ENCODE results near the gene TWNK. TPM values are rescaled to one million over a fixed set of nuclear protein-coding genes. Genes with fewer than 3 reads are reported as not detected.
A peak's percentile ranks its signal among the peaks of the same experiment; 100 is the strongest.

Gene TWNK
- total and polyA plus RNA-seq, 9 of the 15 experiments (the other 6 are each of a cell fraction or from before 2014, with no cell fraction given) = 11.6 to 34.7 (median 17.4) TPM

DNA sequence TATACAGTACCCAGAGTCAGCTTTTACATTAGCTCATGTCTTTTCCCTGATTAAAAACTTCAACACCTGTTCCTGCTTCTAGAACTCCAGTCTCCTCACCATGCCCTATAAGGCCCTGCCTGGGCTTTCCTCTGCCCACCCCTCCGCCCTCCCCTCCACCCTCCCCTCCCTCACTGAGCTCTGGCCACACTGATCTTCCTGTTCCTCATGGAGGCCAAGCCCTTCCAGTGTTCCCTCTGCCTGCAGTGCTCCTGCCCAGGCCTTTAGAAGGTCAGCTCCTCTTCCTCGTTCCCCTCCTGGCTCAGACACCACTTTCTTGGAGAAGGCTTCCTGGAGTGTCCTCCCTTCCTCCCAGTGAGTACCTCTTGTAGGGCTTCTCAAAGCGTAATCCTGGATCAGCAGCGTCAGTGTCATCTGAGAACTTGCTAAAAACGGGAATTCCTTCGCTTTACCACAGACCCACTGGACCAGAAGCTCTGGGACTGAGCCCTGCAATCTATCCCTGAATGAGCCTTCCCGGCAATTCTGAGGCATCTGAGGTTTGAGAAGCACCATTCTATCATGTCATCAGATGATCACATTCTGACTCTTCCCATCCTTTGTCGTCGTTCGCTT, 39.9 kb downstream of the TWNK start (continued):
- TF ChIP-seq EP300 (IDR thresholded peaks at IDR 0.05; ENCODE audit: low read length) (no peak), PCBP2 (IDR thresholded peaks at IDR 0.05; ENCODE audit: low read depth, low read length, poor library complexity, severe bottlenecking) (no peak)
- TF ChIP-seq, protein P1, sequence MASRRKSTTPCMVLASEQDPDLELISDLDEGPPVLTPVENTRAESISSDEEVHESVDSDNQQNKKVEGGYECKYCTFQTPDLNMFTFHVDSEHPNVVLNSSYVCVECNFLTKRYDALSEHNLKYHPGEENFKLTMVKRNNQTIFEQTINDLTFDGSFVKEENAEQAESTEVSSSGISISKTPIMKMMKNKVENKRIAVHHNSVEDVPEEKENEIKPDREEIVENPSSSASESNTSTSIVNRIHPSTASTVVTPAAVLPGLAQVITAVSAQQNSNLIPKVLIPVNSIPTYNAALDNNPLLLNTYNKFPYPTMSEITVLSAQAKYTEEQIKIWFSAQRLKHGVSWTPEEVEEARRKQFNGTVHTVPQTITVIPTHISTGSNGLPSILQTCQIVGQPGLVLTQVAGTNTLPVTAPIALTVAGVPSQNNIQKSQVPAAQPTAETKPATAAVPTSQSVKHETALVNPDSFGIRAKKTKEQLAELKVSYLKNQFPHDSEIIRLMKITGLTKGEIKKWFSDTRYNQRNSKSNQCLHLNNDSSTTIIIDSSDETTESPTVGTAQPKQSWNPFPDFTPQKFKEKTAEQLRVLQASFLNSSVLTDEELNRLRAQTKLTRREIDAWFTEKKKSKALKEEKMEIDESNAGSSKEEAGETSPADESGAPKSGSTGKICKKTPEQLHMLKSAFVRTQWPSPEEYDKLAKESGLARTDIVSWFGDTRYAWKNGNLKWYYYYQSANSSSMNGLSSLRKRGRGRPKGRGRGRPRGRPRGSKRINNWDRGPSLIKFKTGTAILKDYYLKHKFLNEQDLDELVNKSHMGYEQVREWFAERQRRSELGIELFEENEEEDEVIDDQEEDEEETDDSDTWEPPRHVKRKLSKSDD (conservative IDR thresholded peaks at IDR 0.05; ENCODE audit: low read length) = no peak

DNA sequence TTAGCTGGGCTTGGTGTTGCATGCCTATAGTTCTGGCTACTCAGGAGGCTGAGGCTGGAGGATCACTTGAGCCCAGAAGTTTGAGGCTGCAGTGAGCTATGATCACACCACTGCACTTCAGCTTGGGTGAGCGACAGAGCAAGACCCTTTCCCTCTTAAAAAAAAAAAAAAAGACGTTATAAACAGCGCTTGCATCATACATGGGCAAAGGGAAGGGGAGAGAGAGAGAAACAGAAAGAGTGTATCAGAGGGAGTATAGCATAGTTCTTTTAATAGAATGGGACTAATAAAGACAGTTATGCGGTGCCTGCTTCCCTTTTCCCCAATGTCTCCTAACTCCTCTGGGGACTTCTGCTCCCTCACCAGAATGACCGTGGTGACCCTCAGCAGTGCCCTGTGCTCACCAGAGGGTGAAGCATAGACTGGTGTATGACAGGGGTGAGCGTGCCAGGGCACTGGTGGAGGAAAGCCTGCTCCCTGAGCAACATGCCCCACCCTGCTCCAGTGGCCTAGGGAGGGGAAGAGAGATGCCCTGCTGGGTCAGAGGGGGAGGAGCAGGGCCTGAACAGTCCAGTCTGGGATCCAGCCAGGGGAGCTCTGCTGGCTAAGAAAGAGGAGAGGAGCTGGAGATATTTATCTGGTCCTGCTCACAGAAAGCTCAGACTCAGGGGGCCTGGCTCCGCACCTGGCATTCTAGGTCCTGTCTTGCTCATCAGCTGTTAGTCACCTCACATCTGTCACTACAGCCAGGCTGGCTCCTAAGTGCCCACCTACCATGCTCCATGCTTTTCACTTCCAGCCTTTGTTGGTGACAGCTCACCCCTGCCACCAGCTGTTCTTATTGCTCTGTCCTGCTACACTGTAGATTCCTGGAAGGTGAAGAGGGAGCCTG, 41.3 kb downstream of the TWNK start:
- Histone ChIP-seq H3K4me2 (ENCODE audit: insufficient read depth, low read length) (no peak overlapping the region), H4K20me1 (replicated peaks; ENCODE audit: control insufficient read depth, insufficient read depth, low read length) (no peaks in the 10 kb centered on the region), H3K27ac (ENCODE audit: extremely low read depth, low read depth, low read length) (no peak overlapping the region), H3K9me1 (ENCODE audit: control insufficient read depth, insufficient read depth, low read length) (no peaks in the 10 kb centered on the region), H3K9me3 (replicated peaks; ENCODE audit: control insufficient read depth, insufficient read depth, low read depth, low read length) (no peaks in the 10 kb centered on the region), H3K27me3 (ENCODE audit: control insufficient read depth in 2 of 2, insufficient read depth in 2 of 2, low read length in 2 of 2) (peaks cover 2 to 4% of the 10 kb centered on the region in 2 experiments; a peak in 4 of 5 replicates), H3K4me1 (replicated peaks in 1 of 2; ENCODE audit: control insufficient read depth in 2 of 2, insufficient read depth in 2 of 2, low read length in 2 of 2) (peaks cover 6 to 36% of the 10 kb centered on the region in 2 experiments), H3K79me2 (ENCODE audit: control insufficient read depth, insufficient read depth, low read length) (no peaks in the 10 kb centered on the region), H3K36me3 (ENCODE audit: control insufficient read depth, insufficient read depth, low read length) (no peaks in the 10 kb centered on the region), H3K9ac (ENCODE audit: insufficient read depth in 1 of 2, low read depth in 2 of 2, low read length in 2 of 2) (no peak overlapping the region), H3K4me3 (no peak overlapping the region), H2AFZ (ENCODE audit: low read depth, low read length) (no peak overlapping the region)
- ChIA-PET CTCF (ENCODE audit: low intra/inter-chr PET ratio) (no interaction called here), POLR2A (interaction anchor here (0.6 to 1.2 kb wide), 2 partner anchors 18 to 22 kb away, joined by 3 to 4 read pairs; no protein-coding TSS in a partner anchor)
- WGBS (ENCODE audit: insufficient coverage, low coverage, missing lambda C conversion rate) = 17% methylated on average over 4 of the region's 7 CpGs
- FAIRE-seq (no peak), DNase-seq (ENCODE audit: extremely low read depth in 1 of 4, low spot score in 3 of 4) (no peak), ATAC-seq (0 out of 3 replicates have a peak, but pooled peaks have one; percentile 16)
- intact Hi-C loops (cut with micrococcal nuclease) = no loop called here
- no TSS peak for BruUV-seq (replicated peaks)
- TF ChIP-seq, protein P2, sequence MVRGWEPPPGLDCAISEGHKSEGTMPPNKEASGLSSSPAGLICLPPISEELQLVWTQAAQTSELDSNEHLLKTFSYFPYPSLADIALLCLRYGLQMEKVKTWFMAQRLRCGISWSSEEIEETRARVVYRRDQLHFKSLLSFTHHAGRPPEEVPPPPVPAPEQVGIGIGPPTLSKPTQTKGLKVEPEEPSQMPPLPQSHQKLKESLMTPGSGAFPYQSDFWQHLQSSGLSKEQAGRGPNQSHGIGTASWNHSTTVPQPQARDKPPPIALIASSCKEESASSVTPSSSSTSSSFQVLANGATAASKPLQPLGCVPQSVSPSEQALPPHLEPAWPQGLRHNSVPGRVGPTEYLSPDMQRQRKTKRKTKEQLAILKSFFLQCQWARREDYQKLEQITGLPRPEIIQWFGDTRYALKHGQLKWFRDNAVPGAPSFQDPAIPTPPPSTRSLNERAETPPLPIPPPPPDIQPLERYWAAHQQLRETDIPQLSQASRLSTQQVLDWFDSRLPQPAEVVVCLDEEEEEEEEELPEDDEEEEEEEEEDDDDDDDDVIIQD (CRISPR knock-in tag; IDR thresholded peaks at IDR 0.05) = no peak
- no peak for TF ChIP-seq TCFL5 (CRISPR knock-in tag; conservative IDR thresholded peaks at IDR 0.05)
- no peak for TF ChIP-seq SRSF7 (optimal IDR thresholded peaks at IDR 0.05; ENCODE audit: low read depth, low read length)
- no peak for TF ChIP-seq ZNF311 (CRISPR knock-in tag; IDR thresholded peaks at IDR 0.05)
- in situ Hi-C loops (cut with MboI) = no loop called here

Data from K562 (cell line).